GM18517 (cell line): ENCODE results near the gene ARF1.
A peak's percentile ranks its signal among the peaks of the same experiment; 100 is the strongest.

ENCODE experiments used
- ATAC-seq: cut with Tn5 transposase; IDR thresholded peaks from one replicate; pipeline ENCODE4 v1.9.1; 2021; ENCODE audit warnings: mild to moderate bottlenecking, moderate library complexity; ENCODE audit not compliant: unreplicated experiment

Gene ARF1

GRCh38 chr1:228117335-228117734, 34.8 kb downstream of the ARF1 start:
- no peak for ATAC-seq

GRCh38 chr1:228118040-228118439, 35.5 kb downstream of the ARF1 start:
- ATAC-seq: no peak

- ATAC-seq: no peak
Measured at GRCh38 chr1:228120351-228120750, 37.8 kb downstream of the ARF1 start.

- ATAC-seq: no peak
Measured at GRCh38 chr1:228120857-228121489, 38.5 kb downstream of the ARF1 start.

- ATAC-seq: no peak
Measured at GRCh38 chr1:228122921-228123441, 40.5 kb downstream of the ARF1 start.

- ATAC-seq: no peak
Measured at GRCh38 chr1:228123505-228123904, 41.0 kb downstream of the ARF1 start.

- ATAC-seq: no peak
Measured at GRCh38 chr1:228125185-228125584, 42.7 kb downstream of the ARF1 start.

- no peak for ATAC-seq
Measured at GRCh38 chr1:228131766-228132165, 49.3 kb downstream of the ARF1 start.

- no peak for ATAC-seq
Measured at GRCh38 chr1:228134591-228134990, 52.1 kb downstream of the ARF1 start.

GRCh38 chr1:228136901-228137300, 54.4 kb downstream of the ARF1 start:
- ATAC-seq: no peak

GRCh38 chr1:228139406-228139930, 57.0 kb downstream of the ARF1 start:
- ATAC-seq: no peak

- peak; percentile 93 for ATAC-seq
Measured at GRCh38 chr1:228139931-228140723, 57.6 kb downstream of the ARF1 start, which contains the start of gene GUK1. Gene GUK1, plus strand, starts transcription at chr1:228140279. Its CDS starts 24 bp downstream, at chr1:228140303.

- no peak for ATAC-seq
Measured at GRCh38 chr1:228140724-228141225, 58.3 kb downstream of the ARF1 start.

- no peak for ATAC-seq
Measured at GRCh38 chr1:228141226-228142044, 58.9 kb downstream of the ARF1 start.

GRCh38 chr1:228142155-228142691, 59.7 kb downstream of the ARF1 start:
- no peak for ATAC-seq

GRCh38 chr1:228142701-228143136, 60.2 kb downstream of the ARF1 start:
- no peak for ATAC-seq

- ATAC-seq: no peak
Measured at GRCh38 chr1:228143480-228144192, 61.1 kb downstream of the ARF1 start.

GRCh38 chr1:228144193-228144992, 61.9 kb downstream of the ARF1 start:
- ATAC-seq: no peak

GRCh38 chr1:228144993-228145343, 62.5 kb downstream of the ARF1 start:
- ATAC-seq: no peak
